T-cell (primary cell): ENCODE results near the gene C1QL4. TPM values are rescaled to one million over a fixed set of nuclear protein-coding genes. Genes with fewer than 3 reads are reported as not detected.
A peak's percentile ranks its signal among the peaks of the same experiment; 100 is the strongest.

Experiments
- ATAC-seq, 4 experiments: fragments of 200-7000 bp in 3 of 4; fragments of 150-1000 bp in 1 of 4; cut with Tn5 transposase; replicated peaks in 1 of 4; 1 replicate in 3 of 4; 2 replicates in 1 of 4; pipeline ENCODE4 v1.10.0; 2021; ENCODE audit warnings: moderate library complexity in 3 of 4, mild to moderate bottlenecking in 2 of 4, moderate number of reproducible peaks in 1 of 4
- CTCF ChIA-PET, 2 donors: fragments of 300-600 bp; sonication (Branson Sonifier 250); formaldehyde crosslinking; loops; one replicate each; lab custom pipeline; 2022; ENCODE audit warnings: antibody characterized with exemption in 2 of 2; lab: Charles Lee
- POLR2A ChIA-PET, 2 donors: fragments of 300-600 bp; sonication (Branson Sonifier 250); formaldehyde crosslinking; loops; one replicate each; lab custom pipeline; 2022; ENCODE audit warnings: antibody characterized with exemption in 2 of 2; lab: Charles Lee
- DNase-seq, 35 experiments: peaks; one replicate each; pipeline versions ENCODE4 v3.0.0 to v3.0.0-alpha.2; 2013 to 2023
- H3K27ac ChIP-seq: one replicate; pipeline ENCODE4 v1.5.1; 2013; ENCODE audit warnings: low read length
- H3K27me3 ChIP-seq, 2 experiments: replicated peaks in 1 of 2; 1 replicate in 1 of 2; 2 replicates in 1 of 2; pipeline versions ENCODE4 v1.6.1 to v1.7.0; 2013; ENCODE audit warnings: low read length in 1 of 2, mixed read lengths in 1 of 2; ENCODE audit not compliant: control insufficient read depth in 2 of 2, insufficient read depth in 2 of 2; ENCODE audit errors: extremely low read depth in 1 of 2
- H3K36me3 ChIP-seq, 2 donors: 1 replicate in 1 of 2; 2 replicates in 1 of 2; pipeline versions ENCODE4 v1.6.1 to v1.7.0; 2013; ENCODE audit warnings: low read length in 1 of 2; ENCODE audit not compliant: control insufficient read depth in 2 of 2, insufficient read depth in 1 of 2; ENCODE audit errors: extremely low read depth in 1 of 2
- H3K4me1 ChIP-seq, 2 experiments: 1 replicate in 1 of 2; 2 replicates in 1 of 2; pipeline versions ENCODE4 v1.6.1 to v1.7.0; 2013; ENCODE audit warnings: low read length in 2 of 2, mixed read lengths in 1 of 2; ENCODE audit not compliant: insufficient read depth in 2 of 2, control insufficient read depth in 1 of 2; ENCODE audit errors: extremely low read depth in 1 of 2
- H3K4me3 ChIP-seq, 2 donors: 1 replicate in 1 of 2; 2 replicates in 1 of 2; pipeline versions ENCODE4 v1.5.1 to v1.7.0; 2013; ENCODE audit warnings: mild to moderate bottlenecking in 2 of 2, low read length in 1 of 2, moderate library complexity in 1 of 2; ENCODE audit not compliant: control insufficient read depth in 1 of 2; ENCODE audit errors: extremely low read depth in 1 of 2
- H3K9me3 ChIP-seq: 2 replicates; pipeline ENCODE4 v1.7.0; 2013
- H3K27ac Mint-ChIP-seq, 2 donors: one replicate each; pipeline ENCODE4 v1.8.0; 2020 to 2021; ENCODE audit warnings: mild to moderate bottlenecking in 2 of 2, mixed read lengths in 2 of 2
- H3K27me3 Mint-ChIP-seq, 2 donors: one replicate each; pipeline ENCODE4 v1.8.0; 2021 to 2022; ENCODE audit warnings: mixed read lengths in 2 of 2
- H3K36me3 Mint-ChIP-seq: one replicate; pipeline ENCODE4 v1.8.0; 2021; ENCODE audit warnings: mixed read lengths
- H3K4me1 Mint-ChIP-seq, 3 donors: one replicate each; pipeline ENCODE4 v1.8.0; 2020 to 2022; ENCODE audit warnings: mixed read lengths in 3 of 3, mild to moderate bottlenecking in 1 of 3
- H3K4me3 Mint-ChIP-seq, 3 donors: one replicate each; pipeline ENCODE4 v1.8.0; 2020 to 2022; ENCODE audit warnings: mild to moderate bottlenecking in 3 of 3, mixed read lengths in 3 of 3, moderate library complexity in 3 of 3
- H3K9me3 Mint-ChIP-seq, 3 donors: one replicate each; pipeline ENCODE4 v1.8.0; 2020 to 2022; ENCODE audit warnings: mixed read lengths in 3 of 3
- WGBS: methylation state at CpG from one replicate; pipeline ENCODE4 v1.1.5; 2013; ENCODE audit warnings: missing lambda C conversion rate; ENCODE audit not compliant: insufficient coverage; 5-methylcytosine and 5-hydroxymethylcytosine counted together
- total RNA-seq, 35 experiments: library from RNA in 6 of 35; stranded (reverse) in 6 of 35; fragments of 120-200 nt in 1 of 35; gene quantifications; one replicate each; pipeline versions ENCODE4 v1.2.1 to v1.2.4 and lab custom pipeline; 2013 to 2026

C1QL4 gene
- total RNA-seq, 5 donors from 2014 or later (not counting 1 experiment from before 2014, with no cell fraction given): not detected

- POLR2A ChIA-PET: no interaction called here
- H3K27ac ChIP-seq: no peak overlapping the region
- peaks cover 0 to 30% of the 10 kb centered on the region in 2 experiments for H3K4me1 ChIP-seq
- H3K36me3 ChIP-seq: no peaks in the 10 kb centered on the region
- ATAC-seq: no peak
- DNase-seq: no peak
- Mint-ChIP-seq H3K27me3 (peaks cover 31 to 51% of the 10 kb centered on the region in 2 donors), H3K4me3 (no peak overlapping the region), H3K4me1 (peaks cover 6 to 19% (median 15%) of the 10 kb centered on the region in 3 donors), H3K36me3 (no peaks in the 10 kb centered on the region), H3K9me3 (no peaks in the 10 kb centered on the region), H3K27ac (no peak overlapping the region)
- no peaks in the 10 kb centered on the region for H3K9me3 ChIP-seq
- H3K27me3 ChIP-seq: peaks cover 9 to 70% of the 10 kb centered on the region in 2 experiments
- H3K4me3 ChIP-seq: no peak overlapping the region
- CTCF ChIA-PET: interaction anchor here in 1 of 2 donors (0.9 to 1.4 kb wide), 2 partner anchors 50 to 54 kb away, joined by 3 to 4 read pairs; no protein-coding TSS in a partner anchor
- 62% methylated on average over 11 of the region's 18 CpGs for WGBS
Observed at GRCh38 chr12:49293056-49293956, 43.7 kb downstream of the C1QL4 start.

GRCh38 chr12:49292729-49293055 is 44.3 kb downstream of the C1QL4 start:
- H3K27me3 ChIP-seq: peaks cover 7 to 68% of the 10 kb centered on the region in 2 experiments
- no peak overlapping the region for H3K27ac ChIP-seq
- WGBS: 94% methylated on average over 5 of the region's 7 CpGs
- no peak overlapping the region for H3K4me3 Mint-ChIP-seq
- H3K4me1 ChIP-seq: peaks cover 0 to 27% of the 10 kb centered on the region in 2 experiments
- no peaks in the 10 kb centered on the region for H3K36me3 Mint-ChIP-seq
- DNase-seq: no peak
- POLR2A ChIA-PET: interaction anchor here in 1 of 2 donors (0.7 kb wide), 1 partner anchor 481 kb away, joined by 3 read pairs; no protein-coding TSS in a partner anchor
- peaks cover 31 to 51% of the 10 kb centered on the region in 2 donors for H3K27me3 Mint-ChIP-seq
- no peak for ATAC-seq
- H3K9me3 ChIP-seq: no peaks in the 10 kb centered on the region
- H3K27ac Mint-ChIP-seq: no peak overlapping the region
- CTCF ChIA-PET: interaction anchor here in 1 of 2 donors (0.9 to 1.4 kb wide), 2 partner anchors 51 to 55 kb away, joined by 3 to 4 read pairs; no protein-coding TSS in a partner anchor
- peaks cover 0 to 14% (median 11%) of the 10 kb centered on the region in 3 donors for H3K4me1 Mint-ChIP-seq
- no peak overlapping the region for H3K4me3 ChIP-seq
- no peaks in the 10 kb centered on the region for H3K9me3 Mint-ChIP-seq
- no peaks in the 10 kb centered on the region for H3K36me3 ChIP-seq

DNA sequence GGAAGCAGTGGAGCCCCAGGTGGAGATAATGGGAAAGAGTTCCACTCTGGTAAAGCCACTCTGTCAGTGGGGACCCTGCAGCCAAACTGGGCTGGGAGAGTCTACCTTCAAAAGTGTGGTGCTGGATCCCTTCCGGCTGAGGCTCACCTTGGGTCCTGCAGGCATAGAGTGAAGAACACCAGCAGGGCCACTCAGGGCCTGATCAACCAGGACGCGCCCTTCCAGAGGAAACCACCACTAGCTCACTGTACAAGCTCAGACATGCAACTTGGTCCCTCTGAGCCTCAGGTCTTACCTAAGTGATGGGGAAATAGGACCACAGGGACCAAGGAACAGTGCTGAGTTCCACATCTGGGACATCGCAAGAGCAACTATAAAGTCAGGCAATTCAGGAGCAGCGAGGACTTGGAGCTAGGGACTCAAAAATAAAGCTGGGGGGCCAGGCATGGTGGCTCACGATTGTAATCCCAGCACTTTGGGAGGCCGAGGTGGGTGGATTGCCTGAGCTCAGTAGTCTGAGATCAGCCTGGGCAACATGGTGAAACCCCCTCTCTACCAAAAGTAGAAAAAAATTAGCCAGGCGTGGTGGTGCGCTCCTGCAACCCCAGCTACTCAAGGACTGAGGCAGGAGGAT is 47.9 kb downstream of the C1QL4 start:
- H3K4me1 Mint-ChIP-seq: no peaks in the 10 kb centered on the region
- H3K9me3 Mint-ChIP-seq: no peaks in the 10 kb centered on the region
- Histone ChIP-seq H3K4me1 (no peaks in the 10 kb centered on the region), H3K36me3 (no peaks in the 10 kb centered on the region), H3K4me3 (no peak overlapping the region), H3K27me3 (peaks cover 6 to 55% of the 10 kb centered on the region in 2 experiments), H3K27ac (no peak overlapping the region), H3K9me3 (no peaks in the 10 kb centered on the region)
- ATAC-seq (no peak), DNase-seq (no peak)
- ChIA-PET CTCF (interaction anchor here (0.5 to 3.0 kb wide), 13 partner anchors 10 to 404 kb away, joined by 3 to 20 read pairs (median 4); partner anchors contain the start of genes DNAJC22 (in 2 of the 2), C1QL4 (in 1 of the 2) and SPATS2 (in 1 of the 2)), POLR2A (interaction anchor here in 1 of 2 donors (0.5 kb wide), 1 partner anchor 202 kb away, joined by 3 read pairs; no protein-coding TSS in a partner anchor)
- H3K36me3 Mint-ChIP-seq: no peaks in the 10 kb centered on the region
- WGBS: 89% methylated on average over 3 of the region's 9 CpGs
- H3K27ac Mint-ChIP-seq: no peak overlapping the region
- H3K27me3 Mint-ChIP-seq: peaks cover 31 to 44% of the 10 kb centered on the region in 2 donors
- H3K4me3 Mint-ChIP-seq: no peak overlapping the region

GRCh38 chr12:49288412-49288853 is 48.6 kb downstream of the C1QL4 start:
- H3K27ac Mint-ChIP-seq: no peak overlapping the region
- 10% methylated on average over 10 of the region's 11 CpGs for WGBS

GRCh38 chr12:49287876-49288275 is 49.1 kb downstream of the C1QL4 start:
- POLR2A ChIA-PET: interaction anchor here in 1 of 2 donors (0.6 kb wide), 1 partner anchor 37 kb away, joined by 3 read pairs; no protein-coding TSS in a partner anchor
- no peaks in the 10 kb centered on the region for H3K9me3 Mint-ChIP-seq
- no peak overlapping the region for H3K27ac Mint-ChIP-seq
- Histone ChIP-seq H3K27me3 (peaks cover 6 to 49% of the 10 kb centered on the region in 2 experiments), H3K36me3 (no peaks in the 10 kb centered on the region), H3K4me1 (no peaks in the 10 kb centered on the region), H3K4me3 (no peak overlapping the region), H3K9me3 (no peaks in the 10 kb centered on the region), H3K27ac (no peak overlapping the region)
- no peak for DNase-seq
- ATAC-seq: no peak
- 39% methylated on average over 5 of the region's 6 CpGs for WGBS
- H3K36me3 Mint-ChIP-seq: no peaks in the 10 kb centered on the region
- no peaks in the 10 kb centered on the region for H3K4me1 Mint-ChIP-seq
- H3K4me3 Mint-ChIP-seq: no peak overlapping the region
- CTCF ChIA-PET: interaction anchor here in 1 of 2 donors (1.1 to 3.0 kb wide), 6 partner anchors 9 to 226 kb away, joined by 3 to 20 read pairs (median 4); partner anchors contain the start of genes C1QL4 and DNAJC22
- peaks cover 29 to 49% of the 10 kb centered on the region in 2 donors for H3K27me3 Mint-ChIP-seq

More at GRCh38 chr12:49288412-49288853, 48.6 kb downstream of the C1QL4 start:
- H3K27me3 Mint-ChIP-seq: peaks cover 29 to 49% of the 10 kb centered on the region in 2 donors
- no peaks in the 10 kb centered on the region for H3K9me3 Mint-ChIP-seq
- ChIA-PET CTCF (interaction anchor here (0.7 to 3.0 kb wide), 12 partner anchors 9 to 225 kb away, joined by 3 to 20 read pairs (median 4); partner anchors contain the start of genes DNAJC22 (in 2 of the 2), C1QL4 (in 1 of the 2) and SPATS2 (in 1 of the 2)), POLR2A (interaction anchor here in 1 of 2 donors (0.5 kb wide), 1 partner anchor 203 kb away, joined by 3 read pairs; no protein-coding TSS in a partner anchor)
- Histone ChIP-seq H3K27me3 (peaks cover 6 to 54% of the 10 kb centered on the region in 2 experiments), H3K36me3 (no peaks in the 10 kb centered on the region), H3K27ac (no peak overlapping the region), H3K4me3 (no peak overlapping the region), H3K9me3 (no peaks in the 10 kb centered on the region), H3K4me1 (no peaks in the 10 kb centered on the region)
- ATAC-seq (peak; percentile 68 to 77 (median 74)), DNase-seq (peak in 34 of 35 experiments; percentile 22 to 86 (median 58))
- no peaks in the 10 kb centered on the region for H3K36me3 Mint-ChIP-seq
- H3K4me3 Mint-ChIP-seq: no peak overlapping the region
- no peaks in the 10 kb centered on the region for H3K4me1 Mint-ChIP-seq
